HepG2 (cell line): ENCODE results near the gene U2SURP. TPM values are rescaled to one million over a fixed set of nuclear protein-coding genes. Genes with fewer than 3 reads are reported as not detected.

ENCODE experiments used
- BCLAF1 ChIP-seq: fragments of 450-650 bp; IDR thresholded peaks from 2 replicates; pipeline ENCODE4 v1.6.1; 2017; ENCODE audit warnings: mild to moderate bottlenecking
- BRCA1 ChIP-seq: sonication (generic); formaldehyde crosslinking; IDR thresholded peaks from 2 replicates; pipeline ENCODE4 v1.4.0; 2020; ENCODE audit warnings: missing genetic modification reagents
- CTCF ChIP-seq: sonication (generic); formaldehyde crosslinking; IDR thresholded peaks from 2 replicates; pipeline ENCODE4 v1.5.0; 2020; ENCODE audit warnings: mild to moderate bottlenecking, missing genetic modification reagents, moderate library complexity
- E2F1 ChIP-seq: sonication (generic); formaldehyde crosslinking; IDR thresholded peaks from 2 replicates; pipeline ENCODE4 v1.5.0; 2020; ENCODE audit warnings: missing genetic modification reagents
- FOXP1 ChIP-seq, 2 experiments: fragments of 450-650 bp in 1 of 2; IDR thresholded peaks; 2 replicates each; pipeline ENCODE4 v1.6.1; 2017 to 2018; ENCODE audit warnings: antibody characterized with exemption in 1 of 2
- HOXA5 ChIP-seq: sonication (generic); formaldehyde crosslinking; IDR thresholded peaks from 2 replicates; pipeline ENCODE4 v1.4.0; 2020; ENCODE audit warnings: missing genetic modification reagents
- IKZF4 ChIP-seq: sonication (generic); formaldehyde crosslinking; IDR thresholded peaks from 2 replicates; pipeline ENCODE4 v1.5.1; 2020; ENCODE audit warnings: borderline replicate concordance, mild to moderate bottlenecking, low read depth, missing genetic modification reagents; ENCODE audit errors: not compliant biosample characterization
- KDM1A ChIP-seq: IDR thresholded peaks from 2 replicates; pipeline ENCODE4 v1.6.1; 2016; ENCODE audit warnings: missing compliant biosample characterization
- NCOA1 ChIP-seq: sonication (generic); formaldehyde crosslinking; IDR thresholded peaks from 2 replicates; pipeline ENCODE4 v1.9.0; 2021; ENCODE audit warnings: missing genetic modification reagents
- NFE2L2 ChIP-seq: fragments of 150-350 bp; IDR thresholded peaks from 2 replicates; pipeline ENCODE4 v1.6.1; 2014; ENCODE audit warnings: low read length
- PHF20 ChIP-seq: sonication (generic); formaldehyde crosslinking; IDR thresholded peaks from 2 replicates; pipeline ENCODE4 v1.5.0; 2020; ENCODE audit warnings: mild to moderate bottlenecking, missing genetic modification reagents
- RAD51 ChIP-seq: fragments of 450-650 bp; IDR thresholded peaks from 2 replicates; pipeline ENCODE4 v1.6.1; 2016; ENCODE audit warnings: borderline replicate concordance
- SMC3 ChIP-seq: IDR thresholded peaks from 2 replicates; pipeline ENCODE4 v1.6.1; 2011; ENCODE audit warnings: low read length, improper control_type of control experiment
- YEATS2 ChIP-seq: sonication (generic); formaldehyde crosslinking; IDR thresholded peaks from 2 replicates; pipeline ENCODE4 v1.4.0; 2020; ENCODE audit warnings: missing genetic modification reagents, borderline replicate concordance
- ZKSCAN8 ChIP-seq: IDR thresholded peaks from 2 replicates; pipeline ENCODE4 v1.6.1; 2016; ENCODE audit warnings: borderline replicate concordance, missing genetic modification reagents, missing compliant biosample characterization
- ZMAT3 ChIP-seq: sonication (generic); formaldehyde crosslinking; conservative IDR thresholded peaks from 2 replicates; pipeline ENCODE4 v1.7.0; 2021; ENCODE audit warnings: missing genetic modification reagents
- ZNF143 ChIP-seq: sonication (generic); formaldehyde crosslinking; IDR thresholded peaks from 2 replicates; pipeline ENCODE4 v1.4.0; 2020; ENCODE audit warnings: missing genetic modification reagents
- ZNF235 ChIP-seq: sonication (generic); formaldehyde crosslinking; IDR thresholded peaks from 2 replicates; pipeline ENCODE4 v1.8.1; 2023; ENCODE audit warnings: mild to moderate bottlenecking, missing genetic modification reagents, borderline replicate concordance
- ZNF441 ChIP-seq: sonication (generic); formaldehyde crosslinking; IDR thresholded peaks from 2 replicates; pipeline ENCODE4 v1.7.0; 2021; ENCODE audit warnings: missing genetic modification reagents, borderline replicate concordance
- ZNF598 ChIP-seq: sonication (generic); formaldehyde crosslinking; IDR thresholded peaks from 2 replicates; pipeline ENCODE4 v1.5.1; 2020; ENCODE audit warnings: mild to moderate bottlenecking, missing genetic modification reagents, borderline replicate concordance
- ZNF816 ChIP-seq: sonication (generic); formaldehyde crosslinking; IDR thresholded peaks from 2 replicates; pipeline ENCODE4 v1.8.0; 2022; ENCODE audit warnings: missing genetic modification reagents, mild to moderate bottlenecking, borderline replicate concordance
- polyA plus RNA-seq, 8 experiments: library from polyadenylated mRNA; depleted of rRNA in 3 of 8; stranded (reverse) in 7 of 8; unstranded in 1 of 8; fragments of >200 nt; fragmentation: Illumina TruSeq in 4 of 8; extraction: Trizol in 4 of 8; gene quantifications; 2 replicates each; pipeline versions ENCODE4 v1.2.1 to v1.2.3, GENCODE V29; 2011 to 2016; ENCODE audit warnings: low read depth in 4 of 8, missing spikeins in 1 of 8, mixed read lengths in 1 of 8; ENCODE audit not compliant: insufficient read depth in 1 of 8
- total RNA-seq, 5 experiments: library from RNA; depleted of rRNA; stranded (reverse); fragments of >200 nt; fragmentation: Illumina TruSeq; extraction: Trizol; gene quantifications; 2 replicates each; pipeline ENCODE4 v1.2.3, GENCODE V29; 2016; ENCODE audit warnings: low read depth in 1 of 5

The U2SURP gene
- total and polyA plus RNA-seq, 2 of the 13 experiments (the other 11 are each of a cell fraction or from before 2014, with no cell fraction given), result 55.9 to 173 TPM

DNA sequence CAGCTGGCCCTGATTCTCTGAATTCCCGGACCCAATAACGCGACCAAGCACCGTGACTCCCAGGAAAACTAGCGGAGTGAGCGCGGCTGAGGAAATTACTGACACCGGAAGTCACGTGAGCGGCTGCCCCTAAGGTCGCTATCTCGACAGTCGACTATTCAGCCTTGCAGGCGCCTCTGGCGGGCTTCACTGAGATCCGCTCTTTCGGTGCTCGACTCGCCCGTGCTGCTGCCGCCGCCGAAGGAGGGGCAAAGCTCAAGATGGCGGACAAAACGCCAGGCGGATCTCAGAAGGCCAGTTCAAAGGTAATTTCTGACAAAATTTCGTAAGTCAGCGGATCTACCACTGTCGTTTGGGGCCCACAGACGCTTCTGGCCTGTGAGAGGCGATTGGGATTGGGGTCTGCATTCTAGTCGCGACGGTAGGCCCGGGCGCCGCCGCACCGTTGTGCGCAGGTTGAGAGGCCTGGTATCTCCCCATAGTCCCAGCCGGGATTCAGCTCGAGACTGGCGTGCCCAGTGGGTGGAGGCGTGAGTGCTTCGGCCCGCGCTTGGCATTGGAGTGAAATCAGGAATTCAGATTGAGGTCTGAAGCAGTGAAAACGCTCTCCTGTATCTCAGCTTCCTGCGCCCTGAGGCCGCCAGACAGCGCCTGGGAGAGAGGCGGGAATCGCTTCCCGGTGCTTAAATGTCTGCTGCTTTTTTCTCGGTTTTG is at the start of gene U2SURP (continued):
- TF ChIP-seq BCLAF1 (no peak), ZNF143 (no peak; the same call in 1 of the 2 replicates), BRCA1 (CRISPR knock-in tag) (0 out of 2 replicates have a peak, but pooled peaks have one; percentile 31), YEATS2 (peak; percentile 88; the same call in 1 of the 2 replicates), PHF20 (peak; percentile 87), HOXA5 (CRISPR knock-in tag) (peak; percentile 74), FOXP1 (IDR thresholded peaks at IDR 0.05) (peak; percentile 50; the same call in 1 of the 2 replicates), FOXP1 (CRISPR knock-in tag; IDR thresholded peaks at IDR 0.05) (peak; percentile 54; the same call in 1 of the 2 replicates), ZMAT3 (CRISPR knock-in tag) (0 out of 2 replicates have a peak, but pooled peaks have one; percentile 55), ZKSCAN8 (CRISPR knock-in tag) (peak; percentile 70; the same call in 1 of the 2 replicates), NFE2L2 (no peak), IKZF4 (peak; percentile 42), E2F1 (peak; percentile 95), KDM1A (CRISPR knock-in tag) (no peak), ZNF235 (CRISPR knock-in tag) (peak; percentile 86; the same call in 1 of the 2 replicates), RAD51 (peak; percentile 93), ZNF816 (CRISPR knock-in tag) (peak; percentile 82; the same call in 1 of the 2 replicates), SMC3 (no peak), NCOA1 (CRISPR knock-in tag) (no peak), ZNF441 (CRISPR knock-in tag) (peak; percentile 78), ZNF598 (peak; percentile 21; the same call in 1 of the 2 replicates), CTCF (no peak)
